CD14-positive monocyte (primary cell): ENCODE data around the gene CCNC. TPM values are rescaled to one million over a fixed set of nuclear protein-coding genes. Genes with fewer than 3 reads are reported as not detected.

Source experiments
- DNase-seq, 3 donors: peaks; one replicate each; pipeline ENCODE4 v3.0.0-alpha.2; 2011 to 2022
- H2AFZ ChIP-seq: 2 replicates; pipeline ENCODE4 v1.6.0; 2012; ENCODE audit warnings: mild to moderate bottlenecking, low read depth, low read length, inconsistent platforms; ENCODE audit not compliant: insufficient read depth, poor library complexity, severe bottlenecking
- H3K27ac ChIP-seq, 2 donors: 1 replicate in 1 of 2; 2 replicates in 1 of 2; pipeline ENCODE4 v1.5.1; 2012 to 2013; ENCODE audit warnings: low read length in 2 of 2, control low read depth in 1 of 2, inconsistent platforms in 1 of 2, low read depth in 1 of 2, mild to moderate bottlenecking in 1 of 2
- H3K27me3 ChIP-seq, 2 donors: one replicate each; pipeline versions ENCODE4 v1.6.0 to v1.6.1; 2011 to 2013; ENCODE audit warnings: low read length in 2 of 2; ENCODE audit not compliant: control insufficient read depth in 2 of 2, insufficient read depth in 2 of 2
- H3K36me3 ChIP-seq, 2 donors: replicated peaks in 1 of 2; 1 replicate in 1 of 2; 2 replicates in 1 of 2; pipeline versions ENCODE4 v1.5.1 to v1.6.1; 2012 to 2013; ENCODE audit warnings: low read length in 2 of 2, control low read depth in 1 of 2, inconsistent platforms in 1 of 2, mild to moderate bottlenecking in 1 of 2; ENCODE audit not compliant: insufficient read depth in 2 of 2, control insufficient read depth in 1 of 2
- H3K4me1 ChIP-seq, 2 donors: 1 replicate in 1 of 2; 2 replicates in 1 of 2; pipeline versions ENCODE4 v1.5.1 to v1.6.1; 2012 to 2013; ENCODE audit warnings: low read length in 2 of 2, control low read depth in 1 of 2, inconsistent platforms in 1 of 2, mild to moderate bottlenecking in 1 of 2, moderate library complexity in 1 of 2; ENCODE audit not compliant: insufficient read depth in 2 of 2, control insufficient read depth in 1 of 2
- H3K4me2 ChIP-seq: replicated peaks from 2 replicates; pipeline ENCODE3; 2012; ENCODE audit warnings: low read length, moderate library complexity, mild to moderate bottlenecking; ENCODE audit not compliant: poor library complexity, severe bottlenecking; ENCODE audit errors: extremely low read depth
- H3K4me3 ChIP-seq, 3 experiments: fragments of 200-600 bp in 1 of 3; sonication (generic) in 1 of 3; replicated peaks in 1 of 3; 1 replicate in 2 of 3; 2 replicates in 1 of 3; pipeline ENCODE4 v1.5.1; 2011 to 2013; ENCODE audit warnings: low read length in 3 of 3, mild to moderate bottlenecking in 3 of 3, control low read depth in 2 of 3, low read depth in 2 of 3, inconsistent platforms in 1 of 3, moderate library complexity in 1 of 3
- H3K79me2 ChIP-seq: 2 replicates; pipeline ENCODE4 v1.6.0; 2012; ENCODE audit warnings: mild to moderate bottlenecking, control low read depth, inconsistent platforms, low read length, moderate library complexity; ENCODE audit not compliant: insufficient read depth
- H3K9ac ChIP-seq: 2 replicates; pipeline ENCODE4 v1.6.0; 2017; ENCODE audit warnings: low read length, mild to moderate bottlenecking; ENCODE audit not compliant: insufficient read depth, poor library complexity, severe bottlenecking
- H3K9me3 ChIP-seq, 2 donors: replicated peaks in 1 of 2; 1 replicate in 1 of 2; 2 replicates in 1 of 2; pipeline versions ENCODE4 v1.5.1 to v1.6.1; 2012 to 2013; ENCODE audit warnings: low read length in 2 of 2, control low read depth in 1 of 2; ENCODE audit not compliant: control insufficient read depth in 1 of 2, insufficient read depth in 1 of 2
- H4K20me1 ChIP-seq: 2 replicates; pipeline ENCODE4 v1.6.0; 2012; ENCODE audit warnings: mild to moderate bottlenecking, low read length, control low read depth, moderate library complexity; ENCODE audit not compliant: insufficient read depth
- H3K27ac Mint-ChIP-seq, 7 donors: one replicate each; pipeline ENCODE4 v1.8.0; 2020; ENCODE audit warnings: mild to moderate bottlenecking in 7 of 7, mixed read lengths in 7 of 7, moderate library complexity in 6 of 7, inconsistent platforms in 2 of 7
- H3K27me3 Mint-ChIP-seq, 3 donors: one replicate each; pipeline ENCODE4 v1.8.0; 2021 to 2022; ENCODE audit warnings: low read depth in 3 of 3, mild to moderate bottlenecking in 3 of 3, mixed read lengths in 3 of 3, moderate library complexity in 3 of 3, inconsistent platforms in 1 of 3
- H3K36me3 Mint-ChIP-seq, 2 donors: one replicate each; pipeline ENCODE4 v1.8.0; 2020; ENCODE audit warnings: mixed read lengths in 2 of 2, inconsistent platforms in 1 of 2, mild to moderate bottlenecking in 1 of 2
- H3K4me1 Mint-ChIP-seq: one replicate; pipeline ENCODE4 v1.8.0; 2020; ENCODE audit warnings: mild to moderate bottlenecking, mixed read lengths
- H3K4me3 Mint-ChIP-seq, 2 donors: one replicate each; pipeline ENCODE4 v1.8.0; 2020; ENCODE audit warnings: mild to moderate bottlenecking in 2 of 2, mixed read lengths in 2 of 2, moderate library complexity in 1 of 2
- H3K9me3 Mint-ChIP-seq, 7 donors: one replicate each; pipeline ENCODE4 v1.8.0; 2020 to 2022; ENCODE audit warnings: mixed read lengths in 7 of 7, mild to moderate bottlenecking in 6 of 7, moderate library complexity in 6 of 7, inconsistent platforms in 2 of 7
- CTCF ChIP-seq: fragments of 200-600 bp; IDR thresholded peaks from one replicate; pipeline ENCODE4 v1.8.0; 2022; ENCODE audit warnings: antibody characterized with exemption, mild to moderate bottlenecking
- WGBS: methylation state at CpG from one replicate; pipeline ENCODE4 v1.1.5; 2013; ENCODE audit warnings: missing lambda C conversion rate; ENCODE audit not compliant: insufficient coverage; 5-methylcytosine and 5-hydroxymethylcytosine counted together
- intact Hi-C, 2 donors: fragments of 100-400 bp; cut with micrococcal nuclease; formaldehyde crosslinking; loops; one replicate each; pipeline versions ENCODE4 v1.15.0 to v1.15.1; 2023
- polyA plus RNA-seq, 3 donors: library from polyadenylated mRNA; depleted of rRNA in 1 of 3; unstranded in 2 of 3; stranded (reverse) in 1 of 3; fragments of 300-500 nt in 2 of 3; fragments of >200 nt in 1 of 3; fragmentation: Illumina TruSeq in 2 of 3; gene quantifications; 1 replicate in 2 of 3; 2 replicates in 1 of 3; pipeline ENCODE4 v1.2.3, GENCODE V29; 2012 to 2021

Gene CCNC
- polyA plus RNA-seq, 3 donors: 14.9 to 41.9 (median 35.6) TPM

GRCh38 chr6:99614430-99615186, 46.1 kb upstream of the CCNC start:
- intact Hi-C loops: no loop called here
- WGBS: 5% methylated on average over 51 of the region's 55 CpGs
- peak overlapping the region; percentile 80 for H2AFZ ChIP-seq

More at GRCh38 chr6:99614430-99615186, 46.1 kb upstream of the CCNC start:
- Histone ChIP-seq H3K4me2 (peak overlapping the region; percentile 92), H3K27me3 (peaks cover 90 to 95% of the 10 kb centered on the region in 2 donors), H3K36me3 (no peaks in the 10 kb centered on the region), H4K20me1 (no peaks in the 10 kb centered on the region), H3K27ac (no peak overlapping the region), H3K9me3 (peaks cover 8 to 44% of the 10 kb centered on the region in 2 donors), H3K9ac (no peak overlapping the region), H3K79me2 (no peaks in the 10 kb centered on the region), H3K4me1 (peaks cover 23 to 28% of the 10 kb centered on the region in 2 donors), H3K4me3 (peak overlapping the region in 2 of 3 experiments; percentile 9 to 76)
- TF ChIP-seq CTCF: no peak
- Mint-ChIP-seq H3K4me3 (peak overlapping the region; percentile 64 to 90), H3K27me3 (peaks cover 91 to 97% (median 93%) of the 10 kb centered on the region in 3 donors), H3K27ac (no peak overlapping the region), H3K4me1 (peaks cover 37% of the 10 kb centered on the region), H3K36me3 (peaks cover 0 to 14% of the 10 kb centered on the region in 2 donors), H3K9me3 (peaks cover 5 to 24% (median 18%) of the 10 kb centered on the region in 7 donors)
- DNase-seq: no peak
